HEK293T (cell line): Measurements from ENCODE around the gene PTPRD.

Source experiments
- BHLHE40 ChIP-seq: fragments of 450-650 bp; IDR thresholded peaks from 2 replicates; pipeline ENCODE4 v1.6.1; 2016; ENCODE audit warnings: mild to moderate bottlenecking, moderate library complexity, borderline replicate concordance
- FOXA1 ChIP-seq: fragments of 450-650 bp; IDR thresholded peaks from 2 replicates; pipeline ENCODE4 v1.6.1; 2016; ENCODE audit warnings: mild to moderate bottlenecking

GRCh38 chr9:9182431-9182830 is 1430.4 kb downstream of the PTPRD start:
- no peak for TF ChIP-seq BHLHE40
- no peak for TF ChIP-seq FOXA1
